ENCODE data around the gene TRAM2. TPM values are rescaled to one million over a fixed set of nuclear protein-coding genes. Genes with fewer than 3 reads are reported as not detected.

TRAM2 gene
- total and polyA plus RNA-seq, 9 of the 15 experiments (the other 6 are each of a cell fraction or from before 2014, with no cell fraction given) = 2.6 to 13.3 (median 8.9) TPM

- Histone ChIP-seq H3K4me1 (replicated peaks in 1 of 2; ENCODE audit: control insufficient read depth in 2 of 2, insufficient read depth in 2 of 2, low read length in 2 of 2) (no peaks in the 10 kb centered on the region), H3K27me3 (ENCODE audit: control insufficient read depth in 2 of 2, insufficient read depth in 2 of 2, low read length in 2 of 2) (no peaks in the 10 kb centered on the region), H2AFZ (ENCODE audit: low read depth, low read length) (no peak overlapping the region), H4K20me1 (replicated peaks; ENCODE audit: control insufficient read depth, insufficient read depth, low read length) (no peaks in the 10 kb centered on the region), H3K9ac (ENCODE audit: insufficient read depth in 1 of 2, low read depth in 2 of 2, low read length in 2 of 2) (no peak overlapping the region), H3K4me2 (ENCODE audit: insufficient read depth, low read length) (no peak overlapping the region), H3K4me3 (no peak overlapping the region), H3K9me3 (replicated peaks; ENCODE audit: control insufficient read depth, insufficient read depth, low read depth, low read length) (no peaks in the 10 kb centered on the region), H3K79me2 (ENCODE audit: control insufficient read depth, insufficient read depth, low read length) (no peaks in the 10 kb centered on the region), H3K9me1 (ENCODE audit: control insufficient read depth, insufficient read depth, low read length) (no peaks in the 10 kb centered on the region), H3K36me3 (ENCODE audit: control insufficient read depth, insufficient read depth, low read length) (peaks cover 9% of the 10 kb centered on the region; the same call in 1 of the 3 replicates), H3K27ac (ENCODE audit: extremely low read depth, low read depth, low read length) (no peak overlapping the region)
- 93% methylated on average over 1 of the region's 1 CpG for WGBS (ENCODE audit: insufficient coverage, low coverage, missing lambda C conversion rate)
- ChIA-PET POLR2A (no interaction called here), CTCF (ENCODE audit: low intra/inter-chr PET ratio) (no interaction called here)
- no peak for TF ChIP-seq STAT5A (IDR thresholded peaks at IDR 0.05; ENCODE audit: borderline replicate concordance, low read length)
- TF ChIP-seq POLR3A (IDR thresholded peaks at IDR 0.05; ENCODE audit: borderline replicate concordance, extremely low read depth, insufficient read depth, insufficient read length) = no peak
- no peak for TF ChIP-seq MXI1 (IDR thresholded peaks at IDR 0.05; ENCODE audit: low read depth, low read length)
- TF ChIP-seq ILF3 (IDR thresholded peaks at IDR 0.05; ENCODE audit: borderline replicate concordance) = no peak
- no peak for TF ChIP-seq ZNF184 (CRISPR knock-in tag; IDR thresholded peaks at IDR 0.05)
- no peak for TF ChIP-seq ZNF274 (IDR thresholded peaks at IDR 0.05; ENCODE audit: borderline replicate concordance, low read depth, low read length)
- no peak for TF ChIP-seq KLF6 (CRISPR knock-in tag; IDR thresholded peaks at IDR 0.05; ENCODE audit: borderline replicate concordance)
- no peak for TF ChIP-seq ZBTB17 (CRISPR knock-in tag; IDR thresholded peaks at IDR 0.05)
- no peak for TF ChIP-seq DACH1 (IDR thresholded peaks at IDR 0.05; ENCODE audit: partially characterized antibody)
- TF ChIP-seq ETV5 (CRISPR knock-in tag; IDR thresholded peaks at IDR 0.05; ENCODE audit: low read depth) = no peak
- no TSS peak for BruUV-seq (replicated peaks)
- intact Hi-C loops (cut with micrococcal nuclease) = no loop called here
- in situ Hi-C loops (cut with MboI) = no loop called here
- ATAC-seq (no peak), FAIRE-seq (no peak), DNase-seq (ENCODE audit: extremely low read depth in 1 of 4, low spot score in 3 of 4) (no peak)
These were observed 45.0 kb downstream of the TRAM2 start for GRCh38 chr6:52531834-52532233.
